HG03460 (cell line): ENCODE measurements around the gene KEL.

Source experiments
- ATAC-seq: cut with Tn5 transposase; IDR thresholded peaks from one replicate; pipeline ENCODE4 v1.9.1; 2021; ENCODE audit not compliant: unreplicated experiment

Gene KEL

GRCh38 chr7:142901426-142902259, 60.5 kb downstream of the KEL start:
- no peak for ATAC-seq

GRCh38 chr7:142899661-142900060, 62.5 kb downstream of the KEL start:
- ATAC-seq: no peak

GRCh38 chr7:142898377-142899170, 63.6 kb downstream of the KEL start:
- ATAC-seq: no peak

GRCh38 chr7:142897691-142898090, 64.5 kb downstream of the KEL start:
- no peak for ATAC-seq

- no peak for ATAC-seq
Measured at GRCh38 chr7:142896741-142897379, 65.3 kb downstream of the KEL start.

- no peak for ATAC-seq
Measured at GRCh38 chr7:142896151-142896550, 66.0 kb downstream of the KEL start.

- no peak for ATAC-seq
Measured at GRCh38 chr7:142894985-142895593, 67.1 kb downstream of the KEL start.

GRCh38 chr7:142894112-142894984, 67.8 kb downstream of the KEL start:
- no peak for ATAC-seq

- ATAC-seq: no peak
Measured at GRCh38 chr7:142892951-142893350, 69.2 kb downstream of the KEL start.

GRCh38 chr7:142891490-142892082, 70.6 kb downstream of the KEL start:
- no peak for ATAC-seq
